Tibial artery (tissue), 4 donors: ENCODE measurements around the gene SEC24B.

Experiments
- DNase-seq, 2 donors: peaks; one replicate each; pipeline ENCODE4 v3.0.0-alpha.2; 2019
- H3K27ac ChIP-seq, 2 donors: fragments of 200-600 bp; sonication (generic) in 1 of 2; 1 replicate in 1 of 2; 2 replicates in 1 of 2; pipeline ENCODE4 v1.5.1; 2018 to 2019; ENCODE audit warnings: mild to moderate bottlenecking in 1 of 2
- H3K27me3 ChIP-seq, 2 donors: fragments of 200-600 bp; sonication (generic) in 1 of 2; one replicate each; pipeline versions ENCODE4 v1.5.1 to v1.6.0; 2016 to 2019
- H3K36me3 ChIP-seq, 3 donors: fragments of 200-600 bp; sonication (generic) in 2 of 3; one replicate each; pipeline ENCODE4 v1.5.1; 2016 to 2019; ENCODE audit warnings: mild to moderate bottlenecking in 2 of 3
- H3K4me1 ChIP-seq, 4 donors: fragments of 200-600 bp; sonication (generic) in 2 of 4; 1 replicate in 3 of 4; 2 replicates in 1 of 4; pipeline ENCODE4 v1.5.1; 2016 to 2019
- H3K4me3 ChIP-seq, 2 donors: fragments of 200-600 bp; sonication (generic) in 1 of 2; 1 replicate in 1 of 2; 2 replicates in 1 of 2; pipeline ENCODE4 v1.5.1; 2018 to 2019; ENCODE audit warnings: mild to moderate bottlenecking in 2 of 2
- H3K9me3 ChIP-seq, 3 donors: fragments of 200-600 bp; sonication (generic) in 1 of 3; one replicate each; pipeline ENCODE4 v1.5.1; 2016 to 2019
- intact Hi-C: fragments of 100-400 bp; cut with DNase I; formaldehyde crosslinking; loops from one replicate; pipeline ENCODE4 v1.15.0; 2023; ENCODE audit warnings: low total_unique reads
- TF ChIP-seq, protein P1 (sequence below), 2 experiments: fragments of 200-600 bp in 1 of 2; fragments of 450-650 bp in 1 of 2; IDR thresholded peaks; one replicate each; pipeline ENCODE4 v1.5.1; 2017 to 2019; ENCODE audit warnings: antibody characterized with exemption in 2 of 2, mild to moderate bottlenecking in 1 of 2, moderate library complexity in 1 of 2

SEC24B gene

DNA sequence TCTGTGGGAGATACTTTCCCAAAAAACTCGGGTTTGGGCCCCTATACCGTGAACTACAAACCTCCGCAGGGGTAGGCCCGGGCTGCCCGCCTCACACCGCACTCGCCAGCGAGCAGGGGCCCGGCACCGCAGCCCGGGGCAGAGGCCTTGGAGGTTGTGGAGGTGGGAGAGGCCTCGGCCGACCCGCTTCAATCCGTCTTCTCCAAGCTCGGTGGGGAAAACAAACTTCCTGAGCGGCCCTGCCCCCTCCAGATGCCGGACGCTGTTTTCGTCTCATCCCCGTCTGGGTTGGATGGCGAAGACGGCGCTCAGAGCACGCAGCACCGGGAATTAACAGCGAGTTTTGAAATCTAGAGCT is 126.0 kb downstream of the SEC24B start:
- TF ChIP-seq, protein P1, sequence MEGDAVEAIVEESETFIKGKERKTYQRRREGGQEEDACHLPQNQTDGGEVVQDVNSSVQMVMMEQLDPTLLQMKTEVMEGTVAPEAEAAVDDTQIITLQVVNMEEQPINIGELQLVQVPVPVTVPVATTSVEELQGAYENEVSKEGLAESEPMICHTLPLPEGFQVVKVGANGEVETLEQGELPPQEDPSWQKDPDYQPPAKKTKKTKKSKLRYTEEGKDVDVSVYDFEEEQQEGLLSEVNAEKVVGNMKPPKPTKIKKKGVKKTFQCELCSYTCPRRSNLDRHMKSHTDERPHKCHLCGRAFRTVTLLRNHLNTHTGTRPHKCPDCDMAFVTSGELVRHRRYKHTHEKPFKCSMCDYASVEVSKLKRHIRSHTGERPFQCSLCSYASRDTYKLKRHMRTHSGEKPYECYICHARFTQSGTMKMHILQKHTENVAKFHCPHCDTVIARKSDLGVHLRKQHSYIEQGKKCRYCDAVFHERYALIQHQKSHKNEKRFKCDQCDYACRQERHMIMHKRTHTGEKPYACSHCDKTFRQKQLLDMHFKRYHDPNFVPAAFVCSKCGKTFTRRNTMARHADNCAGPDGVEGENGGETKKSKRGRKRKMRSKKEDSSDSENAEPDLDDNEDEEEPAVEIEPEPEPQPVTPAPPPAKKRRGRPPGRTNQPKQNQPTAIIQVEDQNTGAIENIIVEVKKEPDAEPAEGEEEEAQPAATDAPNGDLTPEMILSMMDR (IDR thresholded peaks at IDR 0.05): no peak
- peak in 1 of 2 donors; percentile 68 for DNase-seq
- peak overlapping the region; percentile 73 to 75 for H3K27ac ChIP-seq

DNA sequence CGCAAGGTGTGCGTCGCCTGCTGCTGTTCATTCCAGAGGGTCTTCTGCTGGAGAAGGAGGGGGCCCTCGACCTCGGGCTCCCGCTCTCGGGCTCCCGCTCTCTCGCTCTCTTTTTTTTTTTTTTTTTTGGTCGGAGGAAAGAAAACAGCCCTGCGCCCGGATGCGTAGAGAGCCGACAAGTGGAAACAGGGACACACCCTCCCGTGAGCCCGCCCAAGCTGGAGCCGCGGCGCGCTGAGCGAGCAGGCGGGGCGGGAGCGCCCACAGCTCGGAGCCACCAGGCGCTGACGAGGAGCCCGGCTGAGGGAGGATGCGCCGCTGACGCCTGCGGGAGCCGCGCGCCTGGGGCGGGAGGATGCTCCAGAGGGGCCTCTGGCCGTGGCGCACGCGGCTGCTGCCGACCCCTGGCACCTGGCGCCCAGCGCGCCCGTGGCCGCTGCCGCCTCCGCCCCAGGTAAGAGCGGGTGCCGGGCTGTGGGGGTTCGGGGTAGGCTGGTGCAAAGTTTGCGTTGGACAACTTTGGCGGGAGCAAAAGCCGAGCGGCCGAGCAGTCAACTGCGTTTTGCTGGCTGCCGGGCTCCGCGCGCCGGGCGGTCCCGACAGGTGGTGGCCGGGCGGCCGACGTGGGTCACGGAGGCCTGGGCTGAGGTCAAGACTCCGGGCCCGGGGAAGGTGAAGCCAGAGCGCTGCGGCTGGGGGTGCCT is 126.5 kb downstream of the SEC24B start, which contains the start of gene MCUB:
MCUB (plus strand) TSS at position 264 of the 704 bp plus-strand sequence; CDS start at position 356, 92 bp downstream.
- intact Hi-C loops: loop anchor here (10.0 kb wide), 1 partner anchor 125 kb away; the partner anchor contains the start of gene SEC24B
- peaks cover 0 to 13% (median 9%) of the 10 kb centered on the region in 4 donors for H3K4me1 ChIP-seq
- H3K27me3 ChIP-seq: no peaks in the 10 kb centered on the region
- no peaks in the 10 kb centered on the region for H3K9me3 ChIP-seq
- H3K27ac ChIP-seq: peak within 1 kb of the TSS; percentile 73 to 75
- TF ChIP-seq, protein P1 (IDR thresholded peaks at IDR 0.05): no peak
- H3K4me3 ChIP-seq: peak within 1 kb of the TSS; percentile 59 to 68
- no peaks in the 10 kb centered on the region for H3K36me3 ChIP-seq
- peak; percentile 85 to 88 for DNase-seq

More for the DNA sequence above, 126.0 kb downstream of the SEC24B start:
- Histone ChIP-seq H3K9me3 (no peaks in the 10 kb centered on the region), H3K4me1 (peaks cover 0 to 13% (median 9%) of the 10 kb centered on the region in 4 donors), H3K27me3 (no peaks in the 10 kb centered on the region), H3K36me3 (no peaks in the 10 kb centered on the region), H3K4me3 (peak overlapping the region; percentile 59 to 68)
- intact Hi-C loops: no loop called here

DNA sequence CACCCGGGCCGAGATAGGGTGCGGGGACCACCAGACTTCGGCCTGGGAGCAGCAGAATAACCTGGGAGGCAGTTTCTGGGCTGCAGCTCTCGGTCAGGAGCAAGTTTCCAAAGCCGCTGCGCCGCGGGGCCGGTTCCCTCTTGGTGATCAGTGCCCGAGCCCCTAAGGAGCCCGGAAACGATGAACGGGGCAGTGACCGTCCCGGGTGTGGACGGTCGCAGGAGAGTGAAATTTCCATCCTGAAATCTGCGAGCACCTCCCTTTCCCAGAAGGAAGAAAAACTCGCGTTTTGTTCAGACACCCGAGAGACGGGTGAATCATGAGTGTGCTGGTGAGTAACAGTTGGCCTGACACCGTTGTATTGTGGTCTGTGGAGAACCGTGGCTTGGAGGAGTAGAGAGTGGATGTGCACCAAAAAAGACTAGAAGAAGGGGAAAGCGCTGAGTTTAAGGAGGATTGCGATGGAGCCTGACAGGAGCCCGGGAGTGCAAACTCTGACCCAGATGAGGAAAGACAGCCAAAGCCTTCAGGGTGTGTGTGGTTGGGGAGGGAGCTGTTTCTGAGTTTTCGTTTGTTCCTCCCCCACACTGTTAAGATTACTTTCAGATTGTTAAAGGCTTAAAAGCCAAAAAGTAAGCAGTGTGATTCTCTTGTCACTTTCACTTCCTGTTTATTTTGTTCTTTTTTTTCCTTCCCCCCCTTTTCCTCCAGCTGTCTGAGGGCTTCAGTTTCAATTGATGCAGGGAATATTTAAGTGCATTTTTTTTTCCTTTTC is 127.3 kb downstream of the SEC24B start:
- Histone ChIP-seq H3K4me3 (peak overlapping the region; percentile 59 to 68), H3K27ac (peak overlapping the region; percentile 73 to 75), H3K27me3 (no peaks in the 10 kb centered on the region), H3K36me3 (no peaks in the 10 kb centered on the region), H3K9me3 (no peaks in the 10 kb centered on the region), H3K4me1 (peaks cover 0 to 13% (median 9%) of the 10 kb centered on the region in 4 donors)
- peak in 1 of 2 donors; percentile 52 for DNase-seq
- TF ChIP-seq, protein P1 (IDR thresholded peaks at IDR 0.05): no peak
- intact Hi-C loops: loop anchor here (10.0 kb wide), 1 partner anchor 126 kb away; the partner anchor contains the start of gene SEC24B

- DNase-seq: no peak
- TF ChIP-seq, protein P1 (IDR thresholded peaks at IDR 0.05): no peak
- Histone ChIP-seq H3K27me3 (no peaks in the 10 kb centered on the region), H3K36me3 (no peaks in the 10 kb centered on the region), H3K9me3 (no peaks in the 10 kb centered on the region), H3K4me3 (no peak overlapping the region), H3K27ac (no peak overlapping the region), H3K4me1 (peaks cover 0 to 13% (median 9%) of the 10 kb centered on the region in 4 donors)
- intact Hi-C loops: loop anchor here (10.0 kb wide), 1 partner anchor 128 kb away; the partner anchor contains the start of gene SEC24B
Observed at GRCh38 chr4:109562457-109563239, 129.0 kb downstream of the SEC24B start.

DNA sequence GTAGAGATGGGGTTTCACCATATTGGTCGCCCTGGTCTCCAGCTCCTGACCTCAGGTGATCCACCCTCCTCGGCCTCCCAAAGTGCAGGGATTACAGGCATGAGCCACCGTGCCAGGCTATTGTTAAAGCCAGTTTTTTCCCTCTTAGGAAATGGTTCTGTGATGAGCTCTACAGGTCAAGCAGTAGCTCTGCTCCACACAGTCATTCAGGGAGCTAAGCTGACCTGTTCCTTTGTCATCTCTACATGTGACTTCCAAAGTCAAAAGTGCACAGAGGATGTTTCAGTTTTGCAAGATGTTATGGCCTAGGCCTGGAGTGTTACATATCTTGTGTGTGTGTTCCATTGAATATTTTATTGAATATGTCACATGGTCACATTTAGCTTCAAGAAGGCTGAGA is 137.9 kb downstream of the SEC24B start:
- TF ChIP-seq, protein P1 (IDR thresholded peaks at IDR 0.05): no peak
- Histone ChIP-seq H3K36me3 (peaks cover 0 to 6% (median 0%) of the 10 kb centered on the region in 3 donors), H3K27me3 (no peaks in the 10 kb centered on the region), H3K4me3 (no peak overlapping the region), H3K27ac (no peak overlapping the region), H3K9me3 (peaks cover 0 to 4% (median 0%) of the 10 kb centered on the region in 3 donors), H3K4me1 (no peaks in the 10 kb centered on the region)
- intact Hi-C loops: no loop called here
- no peak for DNase-seq
